HG02981 (cell line): ENCODE measurements around the gene STXBP1.
A peak's percentile ranks its signal among the peaks of the same experiment; 100 is the strongest.

Experiments
- ATAC-seq: cut with Tn5 transposase; IDR thresholded peaks from one replicate; pipeline ENCODE4 v1.9.1; 2021; ENCODE audit warnings: mild to moderate bottlenecking, moderate library complexity; ENCODE audit not compliant: unreplicated experiment

The STXBP1 gene

DNA sequence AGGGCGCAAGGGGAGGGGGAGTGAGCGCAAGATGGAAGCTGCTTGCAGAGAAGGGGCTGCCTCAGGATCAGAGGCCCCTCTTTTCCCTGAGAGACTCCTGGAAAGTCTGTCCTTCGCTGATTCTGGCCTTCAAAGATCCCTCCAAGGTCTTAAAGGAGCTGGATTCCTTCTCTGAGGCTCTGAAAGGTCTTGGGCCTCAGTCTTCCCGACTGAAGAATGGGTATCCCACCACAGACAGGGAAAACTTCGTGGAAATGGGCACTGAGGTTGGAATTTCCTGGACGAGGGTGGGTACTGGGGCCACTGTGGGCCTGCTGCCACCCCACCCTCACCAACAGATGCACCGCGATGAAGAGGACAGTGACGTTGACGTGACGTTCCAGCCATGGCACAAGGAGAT, 100.3 kb downstream of the STXBP1 start:
- no peak for ATAC-seq

DNA sequence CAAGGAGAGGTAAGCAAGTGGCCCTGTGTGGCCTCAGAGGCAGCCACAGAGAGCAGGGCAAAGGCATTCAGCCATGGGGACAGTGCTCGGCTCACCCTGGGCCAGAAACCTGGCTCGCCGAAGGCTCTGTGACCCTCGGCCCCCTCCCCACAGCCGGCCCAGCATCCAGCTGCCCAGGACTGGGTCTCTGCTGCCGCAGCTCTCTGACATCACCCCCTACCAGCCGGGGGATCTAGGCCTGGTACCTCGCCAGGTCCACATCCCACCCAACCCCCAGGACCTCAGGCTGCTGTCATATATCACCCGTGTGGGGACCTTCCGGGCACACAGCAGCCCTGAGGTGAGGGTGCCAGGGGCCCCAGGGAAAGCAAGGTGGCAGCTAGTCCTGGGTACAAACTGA, 100.8 kb downstream of the STXBP1 start:
- no peak for ATAC-seq

DNA sequence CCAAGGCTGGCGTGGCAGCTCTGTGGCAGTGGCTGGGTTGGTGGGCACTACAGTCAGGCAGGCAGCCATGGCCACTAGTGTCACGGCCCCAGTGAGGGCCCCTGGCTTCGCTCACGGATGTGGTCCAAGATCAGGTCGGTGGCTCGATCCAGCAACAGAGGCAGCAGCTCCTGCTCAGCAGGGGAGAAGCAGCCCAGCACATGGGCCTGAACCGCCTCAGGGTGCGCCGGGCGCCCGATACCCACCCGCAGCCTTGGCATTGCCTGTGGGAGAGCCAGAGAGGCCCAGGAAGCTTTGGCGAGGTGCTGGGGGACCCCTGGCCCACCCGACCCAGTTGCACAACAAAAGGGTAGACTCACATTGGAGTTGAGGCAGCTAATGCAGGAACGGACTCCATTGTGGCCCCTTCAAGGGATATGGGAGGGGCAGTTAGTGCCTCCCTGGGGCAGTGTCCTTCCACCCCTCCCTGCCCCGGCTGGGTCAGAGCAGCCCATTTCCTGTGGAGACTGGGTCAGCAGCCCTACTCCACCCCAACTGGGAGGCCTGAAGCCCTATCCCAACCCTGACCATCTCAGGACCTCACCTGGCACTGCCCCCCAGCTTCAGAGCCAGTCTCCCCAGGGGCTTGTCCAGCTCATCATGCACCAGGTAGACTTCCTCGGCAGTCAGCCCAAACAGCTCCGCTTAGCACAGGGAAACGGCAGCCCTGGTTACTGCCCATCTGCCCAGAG, 102.1 kb downstream of the STXBP1 start:
- no peak for ATAC-seq

DNA sequence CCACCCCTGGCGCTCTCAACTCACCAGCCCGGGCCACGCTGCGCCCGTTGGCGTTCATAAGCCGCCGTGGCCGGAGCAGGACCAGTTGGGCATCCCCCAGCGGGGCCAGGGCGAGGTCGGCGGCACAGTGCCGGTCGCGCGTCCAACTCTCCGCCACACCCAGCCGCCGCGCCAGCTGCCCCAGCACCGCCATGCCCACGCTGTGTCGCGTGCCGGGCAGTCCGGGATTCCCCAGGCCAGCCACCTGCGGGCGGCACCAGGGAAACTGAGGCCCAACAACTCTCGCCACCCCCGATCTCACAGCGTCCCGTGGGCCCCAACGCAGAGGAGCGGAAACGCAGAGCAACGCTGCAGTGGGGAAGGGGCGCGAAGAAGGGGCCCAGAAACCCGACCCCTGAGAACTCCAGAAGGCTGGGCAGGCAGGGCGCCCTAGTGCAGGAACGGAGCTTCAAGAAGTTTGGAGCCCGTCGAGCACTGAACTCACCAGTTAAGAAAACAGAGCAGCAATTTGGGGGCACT, 102.9 kb downstream of the STXBP1 start:
- ATAC-seq, result no peak

DNA sequence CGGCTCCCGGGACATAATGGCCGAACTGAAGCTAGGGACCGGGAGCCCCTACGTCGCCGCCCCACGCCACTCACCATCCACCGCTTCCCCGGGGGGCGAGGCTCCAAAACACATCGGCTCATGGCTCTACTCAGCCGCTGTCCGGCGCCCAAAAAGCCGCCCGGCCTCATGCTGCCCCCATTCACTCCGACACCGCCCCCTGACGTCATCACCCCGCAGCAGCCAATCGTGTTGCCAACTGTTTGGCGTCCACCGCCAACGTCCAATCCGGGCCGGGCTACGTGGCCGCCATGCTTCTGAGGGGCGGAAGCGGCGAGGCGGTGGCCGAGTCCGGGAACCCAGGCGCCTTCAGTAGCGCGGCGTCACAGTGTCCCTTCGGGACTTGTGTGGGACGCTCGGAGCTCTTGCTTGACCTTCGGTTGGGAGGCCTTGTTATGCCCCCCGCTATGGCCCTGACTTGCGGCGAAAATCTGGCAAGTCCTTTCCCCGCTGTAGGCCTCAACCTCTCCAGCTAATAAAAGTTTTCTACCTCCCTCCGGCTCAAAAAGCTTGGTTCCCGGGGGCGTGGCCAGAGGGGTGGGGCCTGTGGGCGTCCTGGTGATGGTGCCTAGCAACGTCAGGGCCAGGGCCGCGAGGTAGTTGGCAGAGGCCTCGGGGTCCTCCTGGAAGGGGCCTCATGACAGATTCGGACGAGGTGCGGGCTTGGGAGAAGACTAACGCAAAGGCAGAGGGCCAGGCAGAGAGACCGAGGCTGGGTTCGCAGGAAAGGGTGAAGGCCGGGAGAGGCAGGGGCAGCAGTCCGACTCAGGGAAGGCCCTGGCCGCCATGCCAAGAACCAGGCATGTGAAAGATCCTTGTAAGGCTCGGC, 103.6 kb downstream of the STXBP1 start, which contains the start of the genes PTRH1 and TTC16:
Gene PTRH1, minus strand, starts transcription at position 194 of the 868 bp plus-strand sequence. Its CDS starts 24 bp downstream, at position 170.
Gene TTC16, plus strand, starts transcription at position 610 of the 868 bp plus-strand sequence. Its CDS starts 67 bp downstream, at position 677.
- peak; percentile 92 for ATAC-seq

DNA sequence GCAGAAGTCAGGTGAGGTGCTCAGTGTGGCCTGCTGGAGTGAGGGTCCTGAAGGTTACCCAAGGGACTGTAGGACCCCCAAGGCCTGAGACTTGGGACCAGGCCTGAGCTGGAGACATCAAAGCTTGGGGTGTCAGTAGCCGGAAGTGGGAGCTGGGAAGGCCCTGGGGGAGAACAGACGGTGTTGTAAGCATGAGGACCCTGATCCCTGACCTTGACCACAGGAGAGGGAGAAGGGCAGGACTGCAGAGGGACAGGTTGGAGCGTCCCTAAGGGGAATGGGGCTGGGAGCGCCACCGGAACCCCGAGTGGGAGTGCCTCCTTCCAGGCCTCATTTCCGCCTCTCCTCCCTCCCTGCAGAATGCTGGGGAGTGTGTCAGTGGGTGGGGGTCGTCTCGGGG, 104.3 kb downstream of the STXBP1 start:
- ATAC-seq, result no peak

DNA sequence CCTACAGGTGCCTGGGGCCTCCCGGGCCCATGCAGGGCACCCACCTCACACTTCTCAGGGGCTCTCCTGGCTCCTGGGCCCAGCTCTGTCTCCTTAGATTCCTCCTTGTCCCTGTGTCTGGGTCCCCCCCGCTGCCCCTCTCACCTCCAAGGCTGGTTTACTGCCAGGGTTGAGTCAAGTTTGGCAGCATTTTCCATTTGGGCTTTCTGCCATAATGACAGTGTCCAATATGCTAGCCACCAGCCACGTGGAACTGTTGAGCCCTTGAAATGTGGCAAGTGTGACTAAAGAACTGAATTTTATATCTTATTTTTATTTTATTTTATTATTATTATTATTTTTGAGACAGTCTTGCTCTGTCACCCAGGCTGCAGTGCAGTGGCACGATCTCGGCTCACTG, 105.7 kb downstream of the STXBP1 start:
- ATAC-seq, result no peak

DNA sequence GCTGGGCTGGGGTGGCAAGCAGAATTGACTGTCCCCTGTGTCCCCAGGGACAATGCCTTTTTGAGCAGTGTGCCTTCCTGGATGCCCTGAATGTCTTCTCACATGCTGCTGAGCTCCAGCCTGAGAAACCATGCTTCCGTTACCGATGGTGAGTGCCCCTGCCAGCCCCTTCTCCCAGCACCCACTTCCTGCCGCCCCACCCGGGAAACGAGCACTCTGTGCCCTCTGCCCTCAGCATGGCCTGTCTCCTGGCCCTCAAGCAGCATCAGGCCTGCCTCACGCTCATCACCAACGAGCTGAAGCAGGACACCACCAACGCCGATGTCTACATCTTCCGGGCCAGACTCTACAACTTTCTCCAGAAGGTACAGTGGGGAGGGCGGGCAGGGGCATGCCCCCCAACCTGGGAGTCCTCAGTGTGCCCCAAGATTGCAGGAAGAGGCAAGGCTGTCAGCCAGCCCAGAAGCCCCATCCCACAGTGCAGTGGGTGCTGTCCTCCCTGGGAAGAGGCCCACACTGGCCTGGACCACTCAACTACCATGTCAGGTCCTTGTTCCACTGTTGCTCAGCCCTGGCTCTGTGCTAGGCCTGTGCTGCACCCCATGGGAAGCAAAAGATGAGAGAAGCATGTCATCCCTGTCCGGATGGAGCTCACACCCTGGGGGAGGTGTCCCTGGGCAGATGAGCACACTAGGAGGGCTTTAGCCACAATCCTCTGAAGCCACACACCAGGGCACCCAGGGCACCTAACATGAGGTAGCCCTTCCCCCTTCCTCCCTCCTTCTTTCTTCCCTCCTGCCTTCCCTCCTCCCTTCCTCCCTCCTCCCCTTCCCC, 108.2 kb downstream of the STXBP1 start:
- no peak for ATAC-seq

DNA sequence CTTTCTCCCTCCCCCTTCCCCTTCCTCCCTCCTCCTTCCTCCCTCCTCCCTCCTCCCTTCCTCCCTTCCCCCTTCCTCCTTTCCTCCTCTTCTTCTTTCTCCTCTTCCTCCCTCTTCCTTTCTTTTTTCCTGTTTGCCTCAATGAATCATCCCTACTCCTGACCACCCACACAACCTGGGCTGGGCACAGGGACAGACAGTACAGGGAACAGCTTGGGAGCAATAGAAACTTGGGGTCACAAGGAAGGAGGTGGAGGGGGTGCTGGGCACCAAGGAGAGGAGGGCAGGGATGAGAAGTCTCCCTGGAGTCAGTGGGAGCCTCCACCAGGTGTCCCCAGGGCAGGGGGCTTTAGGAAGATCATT, 108.8 kb downstream of the STXBP1 start:
- ATAC-seq, result no peak

DNA sequence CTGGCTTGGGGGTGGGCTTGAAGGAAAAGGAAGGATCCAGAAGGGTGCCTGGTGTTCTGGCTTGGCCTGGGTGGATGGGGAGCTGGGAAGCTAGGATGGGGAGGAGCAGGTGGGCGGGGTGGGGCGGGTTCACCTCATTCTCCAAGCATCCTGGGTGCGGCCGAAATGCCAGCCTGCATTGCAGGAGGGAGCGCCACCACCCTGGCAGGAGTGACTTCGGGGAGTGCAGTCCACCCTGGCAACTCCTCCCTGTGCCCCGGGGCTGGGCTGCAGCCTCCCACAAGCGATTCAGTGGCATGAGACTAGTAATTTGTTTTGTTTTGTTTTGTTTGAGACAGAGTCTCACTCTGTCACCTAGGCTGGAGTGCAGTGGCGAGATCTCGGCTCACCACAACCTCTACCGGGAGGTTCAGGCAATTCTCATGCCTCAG, 109.3 kb downstream of the STXBP1 start:
- ATAC-seq, result no peak

DNA sequence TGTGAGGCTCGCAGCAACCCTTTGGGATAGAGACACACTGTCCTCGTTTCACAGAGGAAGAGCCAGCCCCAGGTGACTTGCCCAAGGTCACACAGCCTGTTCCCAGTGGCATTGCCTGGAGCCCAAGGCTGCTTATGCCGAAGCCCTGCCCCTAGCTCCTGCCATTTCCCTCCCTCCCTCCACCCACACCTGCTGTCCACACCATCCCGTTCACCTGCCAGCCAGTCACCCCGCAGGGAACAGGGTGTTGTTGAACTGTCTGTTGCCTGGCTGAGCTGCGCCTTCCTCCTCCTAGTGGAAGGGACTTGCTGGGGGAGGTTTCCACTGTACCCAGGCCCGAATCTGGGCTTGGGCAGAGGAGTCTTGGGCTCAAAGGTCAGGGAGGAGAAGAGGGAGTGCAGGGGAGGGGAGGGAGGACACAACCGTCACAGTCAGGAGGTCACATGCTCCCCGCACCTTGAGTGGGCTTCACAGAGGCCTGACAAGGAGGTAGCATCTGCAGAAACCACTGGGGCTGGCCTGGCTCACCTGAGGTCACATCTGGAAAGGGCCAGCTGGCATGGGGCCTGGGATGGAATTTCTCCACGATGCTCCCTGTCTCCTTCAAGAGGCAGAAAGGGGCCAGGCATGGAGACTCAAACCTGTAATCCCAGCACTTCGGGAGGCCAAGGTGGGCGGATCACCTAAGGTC, 110.1 kb downstream of the STXBP1 start:
- ATAC-seq, result no peak

DNA sequence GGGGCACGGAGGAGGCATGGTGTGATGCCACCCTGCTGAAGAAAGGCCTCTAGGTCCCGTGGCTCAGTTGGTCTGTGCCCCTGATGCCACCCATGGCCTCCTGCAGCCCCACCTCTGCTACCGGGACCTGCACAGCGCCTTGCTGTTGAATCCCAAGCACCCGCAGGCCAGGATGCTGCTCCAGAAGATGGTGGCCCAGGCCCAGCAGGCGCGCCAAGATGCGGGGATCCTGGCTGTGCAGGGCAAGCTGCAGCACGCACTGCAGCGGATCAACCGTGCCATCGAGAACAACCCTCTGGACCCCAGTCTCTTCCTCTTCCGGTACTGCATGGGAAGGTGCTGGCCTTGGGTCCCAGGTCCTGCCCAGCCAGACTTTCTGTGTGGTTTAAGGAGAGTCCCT, 110.9 kb downstream of the STXBP1 start:
- ATAC-seq, result no peak

DNA sequence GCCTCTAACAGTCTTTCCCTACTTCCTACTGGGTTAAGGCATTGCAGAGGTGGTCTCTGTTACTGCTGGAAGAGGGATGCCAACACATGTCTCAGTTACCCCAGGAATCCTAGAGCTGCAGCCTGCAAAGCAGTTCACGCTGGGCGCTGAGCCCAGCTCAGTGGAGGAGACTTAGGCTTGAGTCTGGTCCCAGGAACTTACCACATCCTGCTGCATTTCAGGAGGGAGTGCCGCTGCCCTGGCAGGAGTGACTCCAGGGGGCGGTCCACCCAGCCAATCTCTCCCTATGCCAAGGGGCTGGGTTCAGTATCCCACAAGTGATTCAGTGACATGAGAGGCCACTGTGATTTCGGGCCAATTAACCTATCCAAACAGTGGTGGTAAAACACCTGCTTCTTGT, 111.4 kb downstream of the STXBP1 start:
- ATAC-seq, result no peak

DNA sequence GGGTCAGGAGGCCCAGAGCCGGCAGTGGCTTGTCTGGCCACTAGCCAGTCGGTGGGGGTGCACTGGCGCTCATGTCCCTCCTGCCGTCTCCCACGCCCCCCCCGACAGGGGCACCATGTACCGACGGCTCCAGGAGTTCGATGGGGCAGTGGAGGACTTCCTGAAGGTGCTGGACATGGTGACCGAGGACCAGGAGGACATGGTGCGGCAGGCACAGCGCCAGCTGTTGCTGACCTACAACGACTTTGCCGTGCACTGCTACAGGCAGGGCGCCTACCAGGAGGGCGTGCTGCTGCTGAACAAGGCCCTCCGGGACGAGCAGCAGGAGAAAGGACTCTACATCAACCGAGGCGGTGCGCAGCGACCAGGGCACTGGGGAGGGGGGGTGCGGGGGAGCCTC, 111.9 kb downstream of the STXBP1 start:
- no peak for ATAC-seq

DNA sequence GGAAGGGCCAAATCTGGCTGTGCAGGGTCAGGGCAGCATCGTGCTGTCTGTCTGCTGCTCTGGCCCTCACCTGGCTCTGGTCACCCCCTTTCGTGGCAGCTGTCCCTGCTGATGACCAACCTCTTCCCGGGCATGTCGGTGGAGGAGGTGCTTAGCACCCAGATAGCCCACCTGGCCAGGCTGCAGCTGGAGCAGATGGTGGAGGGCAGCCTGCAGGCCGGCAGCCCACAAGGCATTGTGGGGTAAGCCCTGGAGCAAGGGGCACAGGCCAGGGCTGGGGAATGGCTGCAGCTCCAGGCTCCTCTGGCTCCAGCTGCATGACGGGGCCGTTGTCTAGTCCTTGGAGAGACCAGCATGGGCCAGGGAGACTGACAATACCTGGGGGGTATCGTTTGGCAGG, 114.8 kb downstream of the STXBP1 start:
- no peak for ATAC-seq

DNA sequence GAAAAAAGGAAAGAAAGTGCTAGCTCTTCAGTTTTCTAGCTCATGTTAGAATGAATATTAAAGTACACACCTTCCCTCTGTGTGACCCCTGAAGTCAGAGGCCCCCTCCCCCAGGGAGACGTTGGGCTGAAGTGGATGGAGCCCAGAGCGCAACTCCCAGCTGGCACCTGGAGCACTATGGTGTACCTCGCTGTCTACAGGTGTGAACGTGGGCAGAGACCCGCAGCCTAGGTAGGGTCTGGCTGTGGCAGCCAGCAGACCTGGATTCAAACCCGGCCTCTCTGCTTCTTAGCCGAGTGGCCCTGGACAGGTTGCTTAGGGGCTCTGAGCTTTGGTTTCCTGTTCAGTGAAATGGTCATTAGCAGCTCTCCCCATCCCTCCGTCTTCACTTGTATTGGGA, 116.7 kb downstream of the STXBP1 start:
- no peak for ATAC-seq

DNA sequence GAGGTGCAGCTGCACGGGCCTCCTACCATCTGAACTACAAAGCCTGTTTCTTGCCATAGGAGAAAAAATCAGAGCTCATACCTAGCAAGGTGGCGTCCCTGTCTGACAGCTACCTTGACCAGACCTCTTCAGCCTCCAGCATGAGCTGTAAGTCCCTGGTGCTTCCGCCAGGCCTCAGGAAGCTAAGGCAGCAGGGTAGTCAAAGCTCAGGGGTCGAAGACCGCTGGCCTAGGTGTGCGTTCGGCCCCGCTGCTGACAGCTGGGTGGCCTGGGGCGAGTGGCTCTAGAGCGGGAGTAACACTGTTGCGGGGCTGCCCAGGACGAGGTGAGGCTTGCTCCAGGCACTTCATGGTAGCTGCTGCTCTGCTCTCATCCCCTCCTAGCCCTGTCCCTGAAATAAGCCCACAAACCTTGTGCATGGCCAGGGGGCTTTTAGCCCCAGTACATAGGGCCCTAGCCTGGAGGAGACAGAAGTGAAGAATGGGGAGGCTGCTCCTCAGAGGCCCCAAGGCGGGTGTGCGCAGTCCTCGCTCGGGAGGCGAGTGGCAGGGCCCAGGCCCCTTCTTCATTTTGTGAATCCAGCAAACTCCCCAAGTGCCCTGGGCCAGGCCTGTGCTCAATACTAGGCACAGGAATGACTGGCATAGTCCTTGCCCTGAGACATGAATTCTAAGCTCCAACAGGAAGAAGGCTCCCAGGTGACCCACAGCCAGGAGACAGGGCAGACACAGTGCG, 117.6 kb downstream of the STXBP1 start:
- no peak for ATAC-seq

DNA sequence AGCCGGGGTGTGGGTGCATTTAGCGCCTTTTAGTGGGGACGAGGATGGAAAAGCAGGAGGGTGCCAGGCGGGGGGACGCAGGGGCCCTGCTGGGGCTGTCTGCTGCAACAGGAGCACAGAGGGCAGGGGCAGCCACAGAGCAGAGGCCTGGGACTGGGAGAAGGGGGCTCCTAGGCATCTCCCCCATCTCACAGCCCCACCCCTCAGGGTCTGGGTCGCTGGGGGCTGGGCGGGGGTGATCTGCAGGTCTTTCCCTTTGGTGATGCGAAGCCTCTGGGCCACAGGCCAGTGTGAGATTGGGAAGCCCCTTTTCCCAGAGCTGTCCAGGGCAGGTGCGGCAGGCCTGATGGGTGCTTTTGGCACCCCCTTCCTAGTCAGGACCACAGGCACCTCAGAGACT, 118.2 kb downstream of the STXBP1 start:
- no peak for ATAC-seq

DNA sequence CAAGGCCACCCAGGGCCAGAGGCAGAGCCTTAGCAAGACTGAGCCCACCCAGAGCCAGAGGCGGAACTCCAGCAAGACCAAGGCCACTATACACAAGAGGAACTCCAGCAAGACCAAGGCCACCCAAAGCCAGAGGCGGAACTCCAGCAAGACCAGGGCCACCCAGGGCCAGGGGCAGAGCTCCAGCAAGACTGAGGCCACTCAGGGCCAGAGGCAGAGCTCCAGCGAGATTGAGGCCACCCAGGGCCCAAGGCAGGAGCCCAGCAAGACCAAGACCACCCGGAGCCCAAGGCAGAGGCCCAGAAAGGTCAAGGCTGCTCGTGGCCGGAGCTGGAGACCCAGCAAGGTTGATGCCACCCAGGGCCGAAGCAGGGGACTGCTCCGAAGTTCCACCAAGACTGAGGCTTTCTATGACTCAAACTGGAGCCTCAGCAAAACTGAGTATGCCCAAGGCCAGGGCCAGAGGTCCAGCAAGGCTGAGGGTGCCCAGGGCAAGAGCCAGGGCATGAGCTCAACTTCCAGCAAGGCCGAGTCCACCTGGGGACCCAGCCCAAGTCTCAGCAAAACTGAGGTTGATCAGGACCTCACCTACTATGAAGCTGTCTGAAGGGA, 118.8 kb downstream of the STXBP1 start:
- no peak for ATAC-seq
